Activated gamma-delta T cell treated with Interleukin-2 at 50 U/mL for 16 hours (primary cell): Measurements from ENCODE around the gene HOXC11.

Experiments
- DNase-seq: peaks from one replicate; pipeline ENCODE4 v3.0.0-alpha.2; 2020

Gene HOXC11

GRCh38 chr12:53944209-53944608 is 28.7 kb upstream of the HOXC11 start:
- no peak for DNase-seq

GRCh38 chr12:53944907-53945847 is 27.7 kb upstream of the HOXC11 start:
- no peak for DNase-seq

GRCh38 chr12:53947743-53948142 is 25.2 kb upstream of the HOXC11 start:
- DNase-seq, result no peak

- no peak for DNase-seq
Measured at GRCh38 chr12:53948650-53949593, 24.0 kb upstream of the HOXC11 start.

- DNase-seq, result no peak
Measured at GRCh38 chr12:53949631-53950436, 23.1 kb upstream of the HOXC11 start.

GRCh38 chr12:53950437-53950773 is 22.5 kb upstream of the HOXC11 start:
- no peak for DNase-seq

GRCh38 chr12:53950789-53951576 is 21.9 kb upstream of the HOXC11 start:
- no peak for DNase-seq

GRCh38 chr12:53951577-53952334 is 21.2 kb upstream of the HOXC11 start:
- DNase-seq, result no peak

GRCh38 chr12:53952335-53952694 is 20.6 kb upstream of the HOXC11 start:
- DNase-seq, result no peak

- DNase-seq, result no peak
Measured at GRCh38 chr12:53952871-53953734, 19.8 kb upstream of the HOXC11 start.

GRCh38 chr12:53953831-53954693 is 18.9 kb upstream of the HOXC11 start:
- DNase-seq, result no peak

- DNase-seq, result no peak
Measured at GRCh38 chr12:53954694-53955035, 18.3 kb upstream of the HOXC11 start, which contains the start of gene HOXC12. HOXC12 (plus strand) TSS chr12:53954903; CDS start chr12:53954930, 27 bp downstream.

- DNase-seq, result no peak
Measured at GRCh38 chr12:53955036-53955775, 17.7 kb upstream of the HOXC11 start.

GRCh38 chr12:53955776-53956250 is 17.1 kb upstream of the HOXC11 start:
- no peak for DNase-seq

GRCh38 chr12:53956251-53956887 is 16.6 kb upstream of the HOXC11 start:
- no peak for DNase-seq

GRCh38 chr12:53956914-53957536 is 15.9 kb upstream of the HOXC11 start:
- no peak for DNase-seq

- no peak for DNase-seq
Measured at GRCh38 chr12:53958128-53958527, 14.8 kb upstream of the HOXC11 start.
